HUES48 (cell line): ENCODE results near the gene POLR2M.
A peak's percentile ranks its signal among the peaks of the same experiment; 100 is the strongest.

Experiments
- H3K27ac ChIP-seq: one replicate; pipeline ENCODE4 v1.7.0; 2013; ENCODE audit warnings: low read depth, low read length, inconsistent platforms
- H3K27me3 ChIP-seq: 2 replicates; pipeline ENCODE4 v1.6.1; 2013; ENCODE audit warnings: mild to moderate bottlenecking, low read length; ENCODE audit not compliant: control insufficient read depth, insufficient read depth
- H3K36me3 ChIP-seq: 2 replicates; pipeline ENCODE4 v1.6.1; 2013; ENCODE audit warnings: low read length; ENCODE audit not compliant: control insufficient read depth, insufficient read depth
- H3K4me1 ChIP-seq: 2 replicates; pipeline ENCODE4 v1.6.1; 2013; ENCODE audit warnings: mild to moderate bottlenecking, low read length; ENCODE audit not compliant: control insufficient read depth, insufficient read depth
- H3K4me3 ChIP-seq: 2 replicates; pipeline ENCODE4 v1.5.1; 2013; ENCODE audit warnings: mild to moderate bottlenecking, low read depth, low read length
- H3K9ac ChIP-seq: 2 replicates; pipeline ENCODE4 v1.6.1; 2013; ENCODE audit warnings: mild to moderate bottlenecking, low read depth, low read length, moderate library complexity
- H3K9me3 ChIP-seq: 2 replicates; pipeline ENCODE4 v1.6.1; 2013; ENCODE audit warnings: low read length; ENCODE audit not compliant: control insufficient read depth, insufficient read depth

POLR2M gene

GRCh38 chr15:57706405-57707209 lies at the start of gene POLR2M:
POLR2M (plus strand) TSS chr15:57706714; CDS start chr15:57706843, 129 bp downstream.
- Histone ChIP-seq H3K9ac (peak within 1 kb of the TSS; percentile 97), H3K4me1 (peaks cover 4% of the 10 kb centered on the region; the same call in 1 of the 2 replicates), H3K27ac (peak within 1 kb of the TSS; percentile 83), H3K27me3 (peaks cover 20% of the 10 kb centered on the region), H3K4me3 (peak within 1 kb of the TSS; percentile 82), H3K36me3 (peaks cover 31% of the 10 kb centered on the region), H3K9me3 (peaks cover 4% of the 10 kb centered on the region; the same call in 1 of the 2 replicates)

GRCh38 chr15:57657619-57658018 lies 48.9 kb upstream of the POLR2M start:
- Histone ChIP-seq H3K4me3 (no peak overlapping the region), H3K9me3 (no peaks in the 10 kb centered on the region), H3K27me3 (no peaks in the 10 kb centered on the region), H3K27ac (no peak overlapping the region), H3K4me1 (no peaks in the 10 kb centered on the region), H3K9ac (no peak overlapping the region), H3K36me3 (no peaks in the 10 kb centered on the region)

GRCh38 chr15:57662091-57662744 lies 44.3 kb upstream of the POLR2M start:
- Histone ChIP-seq H3K4me3 (no peak overlapping the region), H3K9ac (no peak overlapping the region), H3K36me3 (no peaks in the 10 kb centered on the region), H3K4me1 (no peaks in the 10 kb centered on the region), H3K27me3 (no peaks in the 10 kb centered on the region), H3K9me3 (no peaks in the 10 kb centered on the region), H3K27ac (no peak overlapping the region)

- Histone ChIP-seq H3K4me1 (no peaks in the 10 kb centered on the region), H3K27ac (no peak overlapping the region)
Observed at GRCh38 chr15:57662802-57663201, 43.7 kb upstream of the POLR2M start.

GRCh38 chr15:57663262-57663661 lies 43.3 kb upstream of the POLR2M start:
- H3K27me3 ChIP-seq, result no peaks in the 10 kb centered on the region
- H3K4me1 ChIP-seq, result no peaks in the 10 kb centered on the region
- no peaks in the 10 kb centered on the region for H3K36me3 ChIP-seq
- H3K9me3 ChIP-seq, result no peaks in the 10 kb centered on the region
- H3K4me3 ChIP-seq, result no peak overlapping the region
- H3K9ac ChIP-seq, result no peak overlapping the region
- H3K27ac ChIP-seq, result no peak overlapping the region

More at GRCh38 chr15:57662802-57663201, 43.7 kb upstream of the POLR2M start:
- Histone ChIP-seq H3K9ac (no peak overlapping the region), H3K9me3 (no peaks in the 10 kb centered on the region), H3K4me3 (no peak overlapping the region), H3K27me3 (no peaks in the 10 kb centered on the region), H3K36me3 (no peaks in the 10 kb centered on the region)

- H3K9ac ChIP-seq, result no peak overlapping the region
- H3K4me1 ChIP-seq, result no peaks in the 10 kb centered on the region
- no peaks in the 10 kb centered on the region for H3K9me3 ChIP-seq
- no peaks in the 10 kb centered on the region for H3K36me3 ChIP-seq
- H3K27me3 ChIP-seq, result no peaks in the 10 kb centered on the region
- H3K27ac ChIP-seq, result no peak overlapping the region
- H3K4me3 ChIP-seq, result no peak overlapping the region
Observed at GRCh38 chr15:57665194-57665593, 41.3 kb upstream of the POLR2M start.

GRCh38 chr15:57665939-57666338 lies 40.6 kb upstream of the POLR2M start:
- H3K4me3 ChIP-seq, result no peak overlapping the region
- no peak overlapping the region for H3K27ac ChIP-seq
- H3K27me3 ChIP-seq, result no peaks in the 10 kb centered on the region
- H3K9me3 ChIP-seq, result no peaks in the 10 kb centered on the region
- no peak overlapping the region for H3K9ac ChIP-seq
- H3K36me3 ChIP-seq, result no peaks in the 10 kb centered on the region
- H3K4me1 ChIP-seq, result no peaks in the 10 kb centered on the region

- H3K4me1 ChIP-seq, result no peaks in the 10 kb centered on the region
- H3K27ac ChIP-seq, result no peak overlapping the region
- no peak overlapping the region for H3K9ac ChIP-seq
- H3K36me3 ChIP-seq, result no peaks in the 10 kb centered on the region
- H3K4me3 ChIP-seq, result no peak overlapping the region
- H3K27me3 ChIP-seq, result no peaks in the 10 kb centered on the region
- no peaks in the 10 kb centered on the region for H3K9me3 ChIP-seq
Observed at GRCh38 chr15:57667171-57667849, 39.2 kb upstream of the POLR2M start.

GRCh38 chr15:57668016-57668415 lies 38.5 kb upstream of the POLR2M start:
- Histone ChIP-seq H3K27me3 (no peaks in the 10 kb centered on the region), H3K9me3 (no peaks in the 10 kb centered on the region), H3K4me1 (no peaks in the 10 kb centered on the region), H3K9ac (no peak overlapping the region), H3K27ac (no peak overlapping the region), H3K36me3 (no peaks in the 10 kb centered on the region), H3K4me3 (no peak overlapping the region)

- Histone ChIP-seq H3K9ac (no peak overlapping the region), H3K36me3 (no peaks in the 10 kb centered on the region), H3K9me3 (no peaks in the 10 kb centered on the region), H3K4me3 (no peak overlapping the region), H3K4me1 (no peaks in the 10 kb centered on the region; the same call in 1 of the 2 replicates), H3K27me3 (no peaks in the 10 kb centered on the region), H3K27ac (no peak overlapping the region)
Observed at GRCh38 chr15:57671636-57672035, 34.9 kb upstream of the POLR2M start.
